Measurements from ENCODE around the gene ITGBL1. TPM values are rescaled to one million over a fixed set of nuclear protein-coding genes. Genes with fewer than 3 reads are reported as not detected.

ITGBL1 gene
- total RNA-seq, 1 experiment from 2014 or later: not detected

DNA sequence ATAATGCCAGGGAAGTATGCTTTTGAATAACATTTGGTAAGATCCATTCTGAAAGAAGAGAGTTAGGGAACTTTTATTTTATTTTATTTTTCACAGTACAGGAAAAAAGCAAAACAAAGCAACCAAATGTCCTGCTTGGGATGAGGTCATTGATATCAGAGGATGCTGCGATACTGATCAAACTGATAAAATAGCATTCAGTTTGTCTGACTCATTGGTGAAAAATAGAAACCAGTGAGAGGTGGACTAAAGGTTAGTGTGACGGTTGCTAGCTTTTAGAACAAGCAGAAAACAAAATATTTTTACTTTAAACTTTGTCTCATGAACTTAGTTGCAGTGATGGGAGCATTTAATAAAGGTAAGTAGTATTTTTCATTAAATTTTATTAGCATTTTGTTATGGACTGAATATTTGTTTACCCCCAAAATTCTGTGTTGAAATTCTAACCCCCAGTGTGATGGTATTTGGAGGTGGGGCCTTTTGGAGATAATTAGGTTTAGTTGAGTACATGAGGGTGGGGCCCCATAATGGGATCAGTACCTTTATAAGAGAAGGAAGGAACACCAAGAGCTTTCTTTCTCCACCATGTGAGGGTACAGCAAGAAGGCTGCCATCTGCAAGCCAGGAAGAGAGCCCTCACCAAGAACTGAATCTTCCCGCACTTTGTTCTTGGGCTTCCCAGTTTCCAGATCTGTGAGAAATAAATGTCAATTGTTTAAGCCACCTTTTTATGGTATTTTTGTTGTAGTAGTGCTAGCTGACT is 37.3 kb downstream of the ITGBL1 start:
- no peaks in the 10 kb centered on the region for H3K9me3 ChIP-seq
- Mint-ChIP-seq H3K9me3 (ENCODE audit: unreplicated experiment) (no peaks in the 10 kb centered on the region), H3K27ac (ENCODE audit: unreplicated experiment) (no peak overlapping the region), H3K27me3 (ENCODE audit: insufficient read depth, unreplicated experiment) (peaks cover 2% of the 10 kb centered on the region), H3K36me3 (ENCODE audit: insufficient read depth, unreplicated experiment) (no peaks in the 10 kb centered on the region), H3K4me3 (ENCODE audit: unreplicated experiment) (no peak overlapping the region), H3K4me1 (ENCODE audit: low read depth, unreplicated experiment) (no peaks in the 10 kb centered on the region)
- H3K36me3 ChIP-seq (ENCODE audit: control insufficient read depth, insufficient read depth, low read length): no peaks in the 10 kb centered on the region
- H3K4me1 ChIP-seq: no peaks in the 10 kb centered on the region
- no peak overlapping the region for H3K4me3 ChIP-seq (ENCODE audit: low read depth, low read length)
- H3K27me3 ChIP-seq (replicated peaks; ENCODE audit: control insufficient read depth, insufficient read depth, low read length): no peaks in the 10 kb centered on the region
- ChIA-PET POLR2A (no interaction called here), CTCF (no interaction called here)
- intact Hi-C loops (cut with micrococcal nuclease; ENCODE audit: unreplicated experiment): no loop called here
- TF ChIP-seq, protein P1, sequence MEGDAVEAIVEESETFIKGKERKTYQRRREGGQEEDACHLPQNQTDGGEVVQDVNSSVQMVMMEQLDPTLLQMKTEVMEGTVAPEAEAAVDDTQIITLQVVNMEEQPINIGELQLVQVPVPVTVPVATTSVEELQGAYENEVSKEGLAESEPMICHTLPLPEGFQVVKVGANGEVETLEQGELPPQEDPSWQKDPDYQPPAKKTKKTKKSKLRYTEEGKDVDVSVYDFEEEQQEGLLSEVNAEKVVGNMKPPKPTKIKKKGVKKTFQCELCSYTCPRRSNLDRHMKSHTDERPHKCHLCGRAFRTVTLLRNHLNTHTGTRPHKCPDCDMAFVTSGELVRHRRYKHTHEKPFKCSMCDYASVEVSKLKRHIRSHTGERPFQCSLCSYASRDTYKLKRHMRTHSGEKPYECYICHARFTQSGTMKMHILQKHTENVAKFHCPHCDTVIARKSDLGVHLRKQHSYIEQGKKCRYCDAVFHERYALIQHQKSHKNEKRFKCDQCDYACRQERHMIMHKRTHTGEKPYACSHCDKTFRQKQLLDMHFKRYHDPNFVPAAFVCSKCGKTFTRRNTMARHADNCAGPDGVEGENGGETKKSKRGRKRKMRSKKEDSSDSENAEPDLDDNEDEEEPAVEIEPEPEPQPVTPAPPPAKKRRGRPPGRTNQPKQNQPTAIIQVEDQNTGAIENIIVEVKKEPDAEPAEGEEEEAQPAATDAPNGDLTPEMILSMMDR (IDR thresholded peaks at IDR 0.05; ENCODE audit: insufficient read depth in 1 of 2, low read depth in 1 of 2, low read length in 1 of 2, severe bottlenecking in 1 of 2, unreplicated experiment in 1 of 2): no peak
- DNase-seq: no peak
- BruUV-seq (replicated peaks): no TSS peak

DNA sequence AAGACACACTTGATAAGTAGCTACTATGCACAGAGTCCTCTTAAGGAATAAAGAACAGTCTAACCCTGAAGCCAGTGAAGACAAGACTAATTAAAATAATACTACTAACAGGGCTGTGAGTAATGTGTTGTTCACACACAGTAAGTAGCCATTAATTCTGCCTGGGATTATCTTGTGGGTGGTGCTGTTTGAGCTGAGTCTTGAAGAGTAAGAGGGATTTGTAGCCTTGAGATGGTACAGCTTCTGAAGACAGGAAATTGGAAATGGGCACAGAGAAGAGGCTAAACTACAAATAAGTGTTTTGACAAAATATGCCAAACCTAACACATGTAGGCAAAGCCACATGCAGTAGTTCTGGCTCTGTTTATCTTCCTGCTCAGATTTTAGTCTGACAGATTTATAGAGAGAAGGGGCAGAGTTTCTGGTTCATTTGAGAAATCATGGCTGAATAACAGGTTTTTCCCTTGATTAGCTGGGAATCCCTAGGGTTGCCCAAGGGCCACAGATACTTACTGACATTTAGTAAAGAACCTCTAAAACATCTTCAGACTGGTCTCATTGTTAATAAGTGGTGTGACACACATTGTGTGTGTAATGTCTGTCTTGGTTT is 38.0 kb downstream of the ITGBL1 start:
- Histone ChIP-seq H3K9me3 (no peaks in the 10 kb centered on the region), H3K4me1 (no peaks in the 10 kb centered on the region), H3K27me3 (replicated peaks; ENCODE audit: control insufficient read depth, insufficient read depth, low read length) (no peaks in the 10 kb centered on the region), H3K4me3 (ENCODE audit: low read depth, low read length) (no peak overlapping the region), H3K36me3 (ENCODE audit: control insufficient read depth, insufficient read depth, low read length) (no peaks in the 10 kb centered on the region)
- no peak for DNase-seq
- no TSS peak for BruUV-seq (replicated peaks)
- Mint-ChIP-seq H3K27me3 (ENCODE audit: insufficient read depth, unreplicated experiment) (peaks cover 2% of the 10 kb centered on the region), H3K27ac (ENCODE audit: unreplicated experiment) (no peak overlapping the region), H3K9me3 (ENCODE audit: unreplicated experiment) (no peaks in the 10 kb centered on the region), H3K4me3 (ENCODE audit: unreplicated experiment) (no peak overlapping the region), H3K4me1 (ENCODE audit: low read depth, unreplicated experiment) (no peaks in the 10 kb centered on the region), H3K36me3 (ENCODE audit: insufficient read depth, unreplicated experiment) (no peaks in the 10 kb centered on the region)
- POLR2A ChIA-PET: no interaction called here
- TF ChIP-seq, protein P1 (IDR thresholded peaks at IDR 0.05; ENCODE audit: insufficient read depth in 1 of 2, low read depth in 1 of 2, low read length in 1 of 2, severe bottlenecking in 1 of 2, unreplicated experiment in 1 of 2): no peak
- intact Hi-C loops (cut with micrococcal nuclease; ENCODE audit: unreplicated experiment): no loop called here
- CTCF ChIA-PET: no interaction called here

DNA sequence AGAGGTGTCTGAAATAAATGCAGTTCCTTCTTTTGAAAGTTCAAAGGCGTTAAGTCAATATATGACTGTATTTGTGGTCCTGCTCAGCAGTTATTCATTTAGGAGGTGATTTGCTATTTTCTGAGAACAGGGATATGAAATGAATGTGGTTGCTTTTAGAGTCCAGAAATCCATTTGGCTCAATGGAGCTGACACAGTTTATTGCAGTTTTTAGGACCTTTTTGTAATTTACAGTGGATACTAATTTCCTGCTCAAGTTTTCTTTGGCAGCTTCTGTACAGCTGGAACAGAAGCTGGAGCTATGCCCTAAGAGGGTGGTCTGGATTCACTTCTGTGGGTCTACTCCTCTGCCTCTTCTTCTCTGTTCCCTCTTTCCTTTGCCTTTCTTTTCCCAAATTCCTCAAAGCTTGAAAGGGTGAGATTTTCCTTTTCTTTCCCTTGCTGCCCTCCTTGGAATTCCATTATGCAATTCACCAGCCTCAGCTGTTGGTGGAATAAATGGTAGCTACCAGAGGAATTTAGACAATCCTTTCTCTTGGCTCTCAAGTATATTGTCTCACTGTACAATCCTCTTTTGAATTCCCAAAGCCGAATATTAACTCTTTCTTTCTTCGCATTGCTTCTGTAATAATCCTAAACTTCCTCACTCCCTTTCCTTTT is 39.9 kb downstream of the ITGBL1 start:
- H3K9me3 Mint-ChIP-seq (ENCODE audit: unreplicated experiment): no peaks in the 10 kb centered on the region
- H3K4me1 ChIP-seq: no peaks in the 10 kb centered on the region
- DNase-seq: no peak
- H3K4me1 Mint-ChIP-seq (ENCODE audit: low read depth, unreplicated experiment): no peaks in the 10 kb centered on the region
- no peak overlapping the region for H3K4me3 ChIP-seq (ENCODE audit: low read depth, low read length)
- no peaks in the 10 kb centered on the region for H3K9me3 ChIP-seq
- TF ChIP-seq, protein P1 (IDR thresholded peaks at IDR 0.05; ENCODE audit: insufficient read depth in 1 of 2, low read depth in 1 of 2, low read length in 1 of 2, severe bottlenecking in 1 of 2, unreplicated experiment in 1 of 2): no peak
- no peaks in the 10 kb centered on the region for H3K27me3 ChIP-seq (replicated peaks; ENCODE audit: control insufficient read depth, insufficient read depth, low read length)
- no peaks in the 10 kb centered on the region for H3K36me3 ChIP-seq (ENCODE audit: control insufficient read depth, insufficient read depth, low read length)
- POLR2A ChIA-PET: no interaction called here
- no peak overlapping the region for H3K4me3 Mint-ChIP-seq (ENCODE audit: unreplicated experiment)
- CTCF ChIA-PET: no interaction called here
- no TSS peak for BruUV-seq (replicated peaks)
- H3K27me3 Mint-ChIP-seq (ENCODE audit: insufficient read depth, unreplicated experiment): peaks cover 7% of the 10 kb centered on the region
- no peaks in the 10 kb centered on the region for H3K36me3 Mint-ChIP-seq (ENCODE audit: insufficient read depth, unreplicated experiment)
- no peak overlapping the region for H3K27ac Mint-ChIP-seq (ENCODE audit: unreplicated experiment)
- intact Hi-C loops (cut with micrococcal nuclease; ENCODE audit: unreplicated experiment): no loop called here

Measured in Caco-2 (cell line).